ENCODE data around the gene FGF14.

The FGF14 gene

DNA sequence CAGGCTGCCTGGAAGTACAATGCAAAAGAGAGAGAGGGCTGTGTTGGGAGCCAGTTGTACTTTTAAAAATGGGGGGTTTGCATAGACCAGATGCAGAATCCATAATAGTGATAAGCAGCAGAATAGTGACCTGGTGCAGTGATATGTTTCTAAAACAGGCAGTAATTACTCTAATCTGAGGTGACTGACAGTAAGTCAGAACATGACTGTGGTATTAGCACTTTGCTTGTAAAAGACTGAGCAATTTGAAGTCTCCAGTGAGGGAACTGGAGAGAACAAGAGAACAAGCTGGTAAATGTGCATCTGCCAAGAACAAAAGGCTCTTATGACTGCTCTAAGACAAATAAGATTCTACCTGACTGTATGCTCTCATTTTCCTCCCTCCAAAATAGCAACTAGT lies 565.9 kb downstream of the FGF14 start:
- no peak for DNase-seq

- no peak for DNase-seq
These were observed 568.2 kb downstream of the FGF14 start for GRCh38 chr13:101833671-101834070.

GRCh38 chr13:101830035-101830434 lies 571.8 kb downstream of the FGF14 start:
- no peak for DNase-seq

- DNase-seq: no peak
These were observed 572.4 kb downstream of the FGF14 start for GRCh38 chr13:101829484-101829883.

- no peak for DNase-seq
These were observed 573.7 kb downstream of the FGF14 start for GRCh38 chr13:101828119-101828518.

- DNase-seq: no peak
These were observed 584.0 kb downstream of the FGF14 start for GRCh38 chr13:101817898-101818297.

GRCh38 chr13:101811881-101812280 lies 590.0 kb downstream of the FGF14 start:
- no peak for DNase-seq

DNA sequence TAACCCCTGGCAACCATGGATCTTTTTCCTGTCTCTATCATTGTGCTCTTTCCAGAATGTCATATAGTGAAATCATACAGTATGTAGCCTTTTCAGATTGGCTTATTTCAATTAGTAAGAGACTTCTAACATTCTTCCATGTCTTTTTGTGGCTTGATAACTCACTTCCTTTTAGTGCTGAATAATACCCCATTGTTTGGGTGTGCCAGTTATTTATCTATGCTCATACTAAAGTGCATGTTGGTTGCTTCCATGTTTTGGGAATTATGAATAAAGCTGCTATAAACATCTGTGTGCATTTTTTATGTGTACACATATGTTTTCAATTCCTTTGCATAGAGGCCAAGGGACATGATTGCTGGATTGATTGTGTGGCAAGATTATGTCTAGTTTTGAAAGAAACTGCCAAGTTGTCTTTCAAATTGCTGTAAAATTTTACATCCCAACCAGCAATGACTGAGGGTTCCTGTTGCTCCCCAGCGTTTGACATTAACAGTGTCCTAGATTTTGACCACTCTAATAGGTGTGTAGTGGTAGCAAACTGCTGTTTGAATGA lies 590.5 kb downstream of the FGF14 start:
- no peak for DNase-seq

DNA sequence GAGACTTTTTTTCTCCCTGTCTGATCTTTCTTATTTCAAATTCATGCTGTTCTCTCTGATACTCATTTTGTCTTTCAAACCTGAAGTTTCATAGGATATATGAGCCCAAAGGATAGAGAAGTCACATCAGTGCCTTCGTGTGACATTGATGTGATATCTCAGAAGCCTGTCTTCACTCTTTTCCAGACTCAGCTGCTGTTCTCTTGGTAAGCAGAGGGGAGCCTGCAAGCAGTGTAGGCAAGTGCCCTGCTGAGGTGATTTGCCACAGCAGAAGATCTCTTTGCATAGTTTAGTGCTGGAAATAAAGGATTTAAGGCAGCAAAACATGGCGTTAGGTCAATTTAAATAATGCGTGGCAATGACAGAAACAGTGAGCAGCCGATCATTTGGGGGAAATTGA lies 602.7 kb downstream of the FGF14 start:
- no peak for DNase-seq

- no peak for DNase-seq
These were observed 603.4 kb downstream of the FGF14 start for GRCh38 chr13:101798437-101798836.

- no peak for DNase-seq
These were observed 606.4 kb downstream of the FGF14 start for GRCh38 chr13:101795460-101795859.

DNA sequence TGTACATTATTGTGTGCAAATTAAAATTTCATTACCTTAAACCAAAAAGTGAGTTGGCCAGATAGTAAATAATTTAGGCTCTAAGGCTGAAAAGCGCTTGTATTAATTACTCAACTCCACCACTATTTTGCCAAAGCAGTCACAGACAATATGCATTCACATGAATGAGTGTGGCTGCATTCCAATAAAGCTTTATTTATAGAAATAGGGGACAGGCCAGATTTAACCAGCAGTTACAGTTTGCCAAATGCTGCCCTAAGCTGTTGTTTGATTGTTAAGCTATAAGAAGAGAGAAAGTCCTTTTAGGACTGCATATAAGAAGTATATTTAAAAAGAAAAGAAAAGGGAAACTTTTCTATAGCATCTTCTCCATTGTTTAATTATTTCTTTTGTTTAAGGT lies 606.8 kb downstream of the FGF14 start:
- no peak for DNase-seq

GRCh38 chr13:101792189-101792588 lies 609.7 kb downstream of the FGF14 start:
- DNase-seq: no peak

DNA sequence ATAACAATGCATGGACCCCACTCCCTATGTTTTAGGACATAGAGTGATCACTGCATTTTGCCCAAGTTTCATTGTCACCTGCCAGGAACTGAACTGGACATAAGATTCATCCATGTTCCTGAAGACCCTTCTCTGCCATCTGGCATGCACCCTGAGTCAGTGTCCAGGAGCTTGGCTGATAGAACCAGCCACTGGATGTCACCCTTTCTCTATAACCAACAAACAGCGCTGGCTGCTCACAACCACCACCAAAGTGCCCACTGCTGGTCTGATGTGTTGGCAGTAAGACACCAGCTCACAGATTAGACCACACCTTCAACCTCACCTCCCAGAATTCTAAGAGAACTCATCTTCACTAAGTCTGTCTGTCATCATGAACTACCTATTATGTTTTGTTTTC lies 616.0 kb downstream of the FGF14 start:
- no peak for DNase-seq

DNA sequence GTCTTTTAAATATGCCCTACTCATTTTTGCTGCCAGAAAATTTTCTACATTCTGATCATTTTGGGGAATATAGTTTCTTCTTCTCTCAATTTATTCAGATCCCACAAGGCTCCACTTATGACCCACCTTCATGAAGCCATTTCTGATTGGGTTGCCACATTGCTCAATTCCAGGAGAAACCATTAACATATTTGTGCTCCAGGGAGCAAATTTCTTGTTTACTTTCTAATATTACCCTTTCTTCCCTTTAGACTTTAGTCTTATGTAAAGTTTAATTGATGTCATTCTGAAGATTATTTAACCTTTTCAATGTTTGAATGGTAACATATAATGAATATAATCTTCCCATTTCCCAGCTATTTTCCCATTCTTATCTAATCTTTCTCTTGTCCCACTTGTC lies 617.5 kb downstream of the FGF14 start:
- no peak for DNase-seq

DNA sequence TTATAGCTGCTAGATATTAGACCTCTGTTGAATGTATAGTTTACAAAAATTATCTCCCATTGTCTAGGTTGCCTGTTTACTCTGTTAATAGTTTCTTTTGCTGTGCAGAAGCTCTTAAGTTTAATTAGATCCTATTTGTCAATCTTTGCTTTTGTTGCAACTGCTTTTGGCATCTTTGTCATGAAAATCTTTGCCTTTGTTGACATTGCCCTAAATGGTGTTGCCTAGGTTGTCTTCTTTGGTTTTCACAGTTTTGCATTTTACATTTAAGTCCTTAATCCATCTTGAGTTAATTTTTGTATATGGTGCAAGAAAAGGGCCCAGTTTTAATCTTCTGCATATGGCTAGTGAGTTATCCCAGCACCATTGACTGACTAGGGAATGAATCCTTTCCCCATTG lies 618.3 kb downstream of the FGF14 start:
- no peak for DNase-seq

DNA sequence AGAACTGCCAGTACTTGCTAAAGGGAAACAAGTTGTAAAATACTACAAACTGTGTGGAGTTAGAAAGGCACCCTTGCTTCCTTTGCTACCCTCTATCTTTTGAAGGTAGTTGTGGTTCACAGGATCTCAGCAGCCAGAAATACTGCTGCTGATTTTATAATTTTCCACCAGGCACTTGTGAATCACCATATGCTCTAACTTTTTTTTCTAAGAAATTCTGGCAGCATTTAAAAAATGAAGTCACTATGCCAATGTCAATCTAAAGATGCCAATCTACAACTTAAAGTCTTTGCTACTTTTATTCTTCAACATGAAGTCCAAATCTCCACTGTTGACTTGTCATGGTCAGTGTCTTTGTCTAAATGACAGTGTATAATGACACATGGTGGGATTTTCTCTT lies 621.6 kb downstream of the FGF14 start:
- no peak for DNase-seq

DNA sequence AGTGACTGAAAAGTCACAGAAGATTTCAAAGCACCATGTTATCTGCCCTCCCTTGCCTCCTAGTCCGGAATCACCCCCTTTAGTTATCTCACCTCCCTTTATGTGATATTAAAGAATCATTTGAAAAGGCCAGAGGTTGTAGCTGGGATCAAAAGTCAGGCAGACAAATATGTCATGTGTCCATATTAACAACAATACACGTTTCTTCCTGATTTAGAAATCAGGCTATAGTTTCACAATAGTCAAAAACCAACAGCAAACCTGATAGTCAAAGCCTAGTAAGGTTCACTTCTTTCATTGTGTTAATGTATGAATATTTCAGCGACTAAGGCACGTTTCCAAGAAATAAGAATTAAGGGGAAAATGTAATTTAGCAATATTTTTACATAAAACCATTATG lies 622.7 kb downstream of the FGF14 start:
- no peak for DNase-seq

- no peak for DNase-seq
These were observed 626.6 kb downstream of the FGF14 start for GRCh38 chr13:101775267-101775666.

GRCh38 chr13:101774393-101774792 lies 627.5 kb downstream of the FGF14 start:
- no peak for DNase-seq

DNA sequence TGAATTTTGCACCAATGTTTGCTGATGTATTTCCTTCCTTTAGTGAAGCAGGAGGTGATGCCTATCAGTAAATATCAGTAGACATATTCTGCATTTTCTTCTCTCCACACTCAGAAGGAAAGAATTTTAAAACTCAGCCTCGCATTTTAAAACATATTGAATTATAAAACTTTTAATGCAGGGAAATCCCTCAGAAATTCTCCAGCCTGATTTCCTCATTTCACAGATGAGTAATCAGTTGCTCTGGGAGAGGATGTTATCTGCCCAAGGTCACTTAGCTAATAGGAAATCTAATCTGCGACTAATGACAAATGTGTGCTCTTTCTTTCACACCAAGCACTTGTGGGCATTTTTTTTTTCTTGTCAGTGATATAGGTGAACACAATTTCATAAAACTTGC lies 628.8 kb downstream of the FGF14 start:
- peak; percentile 9 for DNase-seq

DNA sequence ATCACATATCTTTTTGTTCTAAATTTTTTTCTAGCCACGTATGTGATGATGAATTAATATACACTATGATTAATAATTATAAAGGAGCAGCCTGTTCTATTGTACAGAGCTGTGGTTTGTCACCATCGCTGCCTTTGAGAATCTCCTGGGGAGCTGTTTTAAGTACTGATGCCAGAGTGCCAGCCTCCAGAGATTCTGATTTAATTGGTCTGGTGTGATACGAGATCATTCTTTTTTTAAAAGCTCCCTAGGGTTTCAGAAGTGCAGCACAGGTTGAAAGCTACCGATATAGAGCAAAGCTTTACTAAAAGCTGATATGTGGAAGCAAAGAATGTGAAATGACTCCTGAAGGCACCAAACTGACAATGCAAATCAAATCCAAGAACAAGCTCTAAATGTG lies 634.7 kb downstream of the FGF14 start:
- no peak for DNase-seq

DNA sequence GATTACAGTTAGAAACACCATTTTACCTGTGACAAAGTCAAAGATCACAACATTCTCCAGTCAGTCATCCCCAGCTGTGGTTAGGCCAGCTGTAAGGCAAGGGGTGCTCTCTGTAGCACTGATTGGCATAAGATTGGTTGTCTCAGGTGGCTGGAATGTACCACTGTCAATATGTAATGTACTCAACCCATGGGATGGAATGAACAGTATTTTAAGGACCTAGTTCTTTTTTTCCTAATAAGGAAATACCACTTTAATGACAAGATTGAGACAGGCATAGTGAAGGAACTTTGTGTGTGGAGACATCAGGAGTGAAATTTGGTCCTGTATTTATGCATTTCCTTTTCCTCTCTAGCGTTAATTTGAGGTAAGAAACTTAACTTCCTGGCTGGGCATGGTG lies 638.7 kb downstream of the FGF14 start:
- DNase-seq: no peak

DNA sequence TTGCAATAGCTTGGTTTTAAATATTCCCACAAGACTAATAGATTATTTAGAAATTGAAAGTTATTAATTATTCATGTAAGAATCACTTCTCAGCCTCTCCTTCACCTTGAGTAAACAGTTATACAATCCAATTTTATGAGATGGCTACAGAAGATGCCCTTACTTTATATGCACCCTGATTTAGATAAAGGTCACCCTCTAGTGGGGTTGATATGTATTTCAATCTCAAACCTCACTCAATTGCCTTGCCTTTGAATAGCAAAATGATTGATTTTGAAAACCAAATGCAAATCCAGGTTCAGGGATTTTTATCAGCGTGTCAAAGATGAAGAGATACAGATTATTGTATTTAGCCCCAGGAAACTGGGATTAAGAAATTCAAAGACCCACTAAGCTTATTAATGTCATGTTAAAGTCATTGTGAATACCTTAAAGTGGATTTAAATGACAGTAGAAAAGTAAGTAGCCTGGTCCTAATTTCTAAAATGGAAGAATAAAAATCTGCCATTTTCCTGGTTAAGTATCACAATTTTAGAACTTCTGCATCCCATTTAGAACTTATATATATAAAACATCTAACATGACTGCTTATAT lies 644.3 kb downstream of the FGF14 start:
- peak; percentile 2 for DNase-seq

DNA sequence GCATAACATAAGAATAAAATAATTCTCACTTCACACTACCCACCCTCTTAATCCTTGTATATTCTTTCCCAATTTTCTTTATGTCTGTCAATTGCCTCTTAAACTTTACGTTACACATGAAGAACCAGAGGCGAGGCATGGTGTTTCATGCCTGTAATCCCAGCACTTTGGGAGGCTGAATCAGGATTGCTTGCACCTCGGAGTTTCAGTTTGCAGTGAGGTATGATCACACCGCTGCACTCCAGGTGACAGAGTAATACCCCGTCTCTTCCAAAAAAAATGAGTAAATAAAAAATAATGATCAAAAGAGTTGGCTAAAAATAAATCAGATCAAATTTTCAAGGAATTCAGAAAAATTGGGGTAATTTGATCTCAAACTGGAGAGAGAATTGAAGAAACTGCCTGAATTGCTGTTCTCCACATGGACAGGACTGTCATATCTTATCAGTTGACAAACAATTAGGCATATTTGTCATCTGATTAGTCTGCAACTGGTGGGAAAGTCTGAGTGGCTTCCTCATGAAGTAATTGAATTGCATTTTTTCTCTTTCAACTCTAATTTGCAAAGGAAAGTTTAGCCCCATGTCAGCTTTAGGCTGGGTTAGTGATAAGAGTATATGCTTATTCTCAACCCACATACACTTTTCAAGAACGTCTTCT lies 646.5 kb downstream of the FGF14 start:
- no peak for DNase-seq

All from inflammatory macrophage treated with lipopolysaccharide for 4 hours (primary cell).